GM19324 (cell line): Measurements from ENCODE around the gene NFATC2.

Source experiments
- ATAC-seq: cut with Tn5 transposase; IDR thresholded peaks from one replicate; pipeline ENCODE4 v1.9.1; 2021; ENCODE audit warnings: mild to moderate bottlenecking, moderate library complexity; ENCODE audit not compliant: unreplicated experiment, low FRiP score

Gene NFATC2

DNA sequence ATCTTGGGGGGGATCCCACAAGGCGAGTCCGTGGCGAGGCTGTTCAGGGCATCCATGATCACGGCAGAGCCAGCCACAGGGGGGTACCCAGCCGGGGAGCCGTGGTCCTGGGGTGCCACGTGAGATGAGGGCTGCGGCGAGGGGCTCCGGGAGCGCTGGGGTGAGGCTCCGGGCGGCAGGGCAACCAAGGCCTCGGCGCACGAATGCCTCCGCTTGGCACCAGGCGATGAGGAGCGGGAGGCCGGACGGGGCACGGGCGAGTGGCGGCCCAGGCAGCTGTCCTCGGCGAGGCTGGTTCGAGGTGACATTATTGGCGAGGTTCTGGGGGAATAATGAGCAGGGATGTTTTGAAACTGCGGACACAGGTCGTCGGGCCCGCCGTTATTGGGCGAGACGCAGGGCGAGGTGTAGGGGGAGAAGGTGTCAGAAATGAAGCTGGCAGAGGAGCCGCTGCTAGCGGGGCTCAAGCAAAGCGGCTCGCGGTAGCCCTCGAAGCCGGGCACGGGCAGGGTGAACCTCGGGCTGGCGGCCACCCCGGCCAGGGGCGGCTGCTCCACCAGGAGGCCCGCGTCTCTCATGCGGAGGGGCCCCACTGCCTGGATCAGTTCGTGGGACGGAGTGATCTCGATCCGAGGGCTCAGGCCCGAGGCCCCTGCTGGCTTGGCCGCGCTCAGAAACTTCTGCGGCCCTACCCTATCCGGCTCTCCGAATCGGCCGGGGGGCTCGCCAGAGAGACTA is 19.1 kb downstream of the NFATC2 start:
- ATAC-seq: no peak

DNA sequence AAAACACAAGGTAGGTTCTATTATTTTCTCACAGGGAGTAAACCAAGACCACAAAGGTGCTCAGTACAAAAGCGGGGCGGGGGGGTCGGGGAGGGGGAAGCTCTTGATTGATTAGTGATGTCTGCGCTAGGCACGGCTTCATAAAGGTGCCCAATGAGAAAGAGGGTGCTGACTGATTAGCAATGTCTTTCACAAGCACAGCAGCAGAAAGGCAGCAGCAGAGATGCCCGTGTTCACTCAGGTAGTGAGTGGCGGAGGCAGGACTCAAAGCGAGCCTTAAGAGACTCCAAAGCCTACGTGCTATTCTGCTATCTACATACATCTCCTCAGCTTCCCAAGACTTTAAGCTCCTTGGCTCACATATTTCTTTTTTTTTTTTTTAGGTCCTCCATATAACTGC is 20.3 kb downstream of the NFATC2 start:
- no peak for ATAC-seq

DNA sequence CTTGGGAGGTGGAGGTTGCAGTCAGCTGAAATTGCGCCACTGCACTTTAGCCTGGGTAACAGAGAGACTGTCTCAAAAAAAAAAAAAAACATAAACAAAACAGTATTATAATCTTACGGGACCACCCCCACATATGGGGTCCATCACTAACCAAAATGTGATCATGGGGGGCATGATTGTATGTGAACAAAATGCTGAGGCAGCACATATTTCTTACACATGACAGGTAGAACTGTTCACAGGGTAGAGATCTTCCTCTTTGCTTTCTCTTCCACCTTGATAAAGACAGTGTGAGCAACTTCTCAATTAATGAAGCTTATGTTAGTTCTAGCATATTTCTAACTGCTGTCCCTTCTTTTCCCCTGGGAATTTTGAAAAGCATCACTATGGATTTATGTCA is 24.7 kb downstream of the NFATC2 start:
- no peak for ATAC-seq

DNA sequence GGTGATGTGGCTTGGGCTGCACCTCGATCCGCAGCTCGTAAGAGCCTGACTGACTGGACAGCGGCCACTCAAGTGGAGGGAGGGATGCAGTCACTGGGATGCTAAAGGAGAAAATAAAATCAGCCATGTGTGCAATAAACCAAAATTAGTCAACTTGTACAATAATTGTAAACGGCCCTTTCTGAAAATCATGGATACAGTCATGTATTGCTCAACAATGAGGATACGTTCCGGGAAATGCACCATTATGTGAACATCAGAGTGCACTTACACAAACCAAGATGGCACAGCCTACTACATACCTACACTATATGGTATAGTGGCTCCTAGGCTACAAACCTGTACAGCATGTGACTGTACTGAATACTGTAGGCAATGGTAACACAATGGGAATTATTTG is 25.7 kb downstream of the NFATC2 start:
- ATAC-seq: no peak

DNA sequence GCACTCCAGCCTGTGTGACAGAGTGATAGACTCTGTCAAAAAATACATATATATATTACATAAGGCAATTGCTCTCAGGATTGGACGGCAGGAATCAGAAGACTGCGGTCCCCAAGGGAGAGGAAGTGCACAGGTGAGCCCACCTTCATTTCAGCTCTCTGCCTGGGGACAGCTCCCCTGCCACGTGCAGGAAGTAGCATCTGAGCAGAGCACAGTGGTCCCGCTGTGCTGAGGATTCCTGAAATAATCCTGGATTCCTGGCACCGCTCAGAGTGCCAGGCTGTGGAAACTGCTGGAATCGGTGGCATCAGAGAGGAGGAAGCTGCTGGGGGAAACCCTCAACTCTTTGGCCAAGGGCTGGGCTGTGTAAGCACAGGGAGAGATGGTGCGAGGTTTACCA is 27.7 kb downstream of the NFATC2 start:
- ATAC-seq: no peak

DNA sequence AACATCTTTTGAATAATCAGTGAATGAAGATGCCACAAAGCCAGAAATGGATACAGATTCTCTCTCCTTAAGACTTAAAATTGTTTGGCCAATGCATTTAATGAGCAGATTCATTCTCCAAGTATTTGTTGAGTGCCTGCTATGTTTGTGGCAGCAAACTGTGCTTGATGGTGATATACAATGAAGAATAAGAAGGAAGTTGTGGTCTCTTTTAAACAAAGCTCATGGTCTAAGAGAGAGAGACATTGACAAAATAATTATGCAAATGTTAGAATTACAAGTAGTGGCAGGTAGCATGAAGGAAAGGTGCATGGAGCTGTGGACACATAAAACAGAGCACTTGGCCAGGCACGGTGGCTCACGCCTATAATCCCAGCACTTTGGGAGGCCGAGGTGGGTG is 28.3 kb downstream of the NFATC2 start:
- no peak for ATAC-seq

DNA sequence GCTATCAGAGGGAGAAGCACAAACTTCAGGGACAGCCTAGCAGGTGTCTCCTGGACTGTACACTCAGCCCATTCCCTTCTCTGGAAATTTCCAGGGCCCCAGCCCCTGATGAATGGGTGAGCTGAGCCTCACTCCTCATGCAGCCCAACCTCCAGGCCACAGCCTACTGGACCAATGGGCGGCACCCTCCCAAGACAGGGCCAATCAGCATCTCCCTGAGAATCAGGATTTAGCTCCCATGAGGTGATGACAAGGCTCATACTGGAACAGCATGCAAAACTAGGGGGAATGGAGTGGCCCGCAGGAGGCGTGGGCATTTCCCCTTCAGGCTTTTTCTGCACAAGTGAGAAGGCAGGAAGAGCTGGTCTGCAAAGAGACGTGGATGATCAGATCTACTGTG is 29.0 kb downstream of the NFATC2 start:
- ATAC-seq: no peak

DNA sequence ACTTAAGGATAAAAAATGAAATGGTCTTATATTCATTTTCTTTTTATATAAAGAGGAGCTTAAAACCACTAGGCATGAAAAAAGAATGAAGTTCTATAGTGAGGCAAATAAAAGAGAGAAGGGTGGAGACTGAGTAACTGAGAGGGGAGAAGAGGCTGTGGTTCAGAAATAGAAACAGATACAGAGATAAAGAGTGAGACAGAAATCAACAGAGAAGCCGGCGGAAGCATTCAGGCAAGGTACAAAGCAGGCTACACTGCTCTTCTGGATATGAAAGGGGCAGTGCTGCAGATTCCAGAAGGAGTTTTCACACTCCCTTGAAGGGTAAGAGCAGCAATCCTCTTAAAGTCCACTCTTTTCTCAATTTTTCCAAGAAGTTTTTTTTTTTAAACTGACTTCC is 29.9 kb downstream of the NFATC2 start:
- ATAC-seq: no peak

DNA sequence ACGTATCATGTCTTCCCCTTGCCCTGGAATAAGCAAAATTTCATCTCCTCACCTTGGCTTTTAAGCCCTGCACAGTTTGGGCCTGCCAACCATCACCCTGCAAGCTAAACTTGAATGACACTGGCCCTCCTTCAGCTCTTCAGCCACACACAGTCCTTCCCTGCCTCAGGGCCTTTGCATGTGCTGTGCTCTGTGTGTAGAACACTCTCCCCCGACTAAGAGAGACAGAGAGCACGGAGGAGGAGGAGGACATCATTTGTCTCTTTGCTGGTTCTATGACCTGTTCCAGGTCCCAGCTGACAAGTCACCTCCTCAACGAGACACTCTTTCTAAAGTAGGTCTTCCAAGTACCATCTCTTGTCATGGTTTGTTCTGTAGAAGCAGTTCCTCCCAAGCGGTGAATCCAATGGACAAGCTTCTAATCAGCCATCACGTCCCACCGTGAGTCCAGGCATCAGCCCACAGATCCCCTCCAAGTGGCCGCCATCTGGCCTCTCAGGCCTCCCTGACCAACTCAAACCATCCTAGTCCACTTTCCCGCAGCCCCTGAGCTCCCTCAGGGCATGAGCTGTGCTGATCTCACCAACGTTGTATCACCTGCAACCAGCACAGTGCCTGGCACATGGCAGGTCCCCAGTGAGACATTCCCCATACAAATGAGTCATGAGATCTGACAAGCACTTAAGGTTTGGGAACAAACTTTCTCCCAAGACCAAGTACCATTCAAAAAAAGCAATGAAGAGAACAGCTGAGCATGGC is 30.5 kb downstream of the NFATC2 start:
- no peak for ATAC-seq

DNA sequence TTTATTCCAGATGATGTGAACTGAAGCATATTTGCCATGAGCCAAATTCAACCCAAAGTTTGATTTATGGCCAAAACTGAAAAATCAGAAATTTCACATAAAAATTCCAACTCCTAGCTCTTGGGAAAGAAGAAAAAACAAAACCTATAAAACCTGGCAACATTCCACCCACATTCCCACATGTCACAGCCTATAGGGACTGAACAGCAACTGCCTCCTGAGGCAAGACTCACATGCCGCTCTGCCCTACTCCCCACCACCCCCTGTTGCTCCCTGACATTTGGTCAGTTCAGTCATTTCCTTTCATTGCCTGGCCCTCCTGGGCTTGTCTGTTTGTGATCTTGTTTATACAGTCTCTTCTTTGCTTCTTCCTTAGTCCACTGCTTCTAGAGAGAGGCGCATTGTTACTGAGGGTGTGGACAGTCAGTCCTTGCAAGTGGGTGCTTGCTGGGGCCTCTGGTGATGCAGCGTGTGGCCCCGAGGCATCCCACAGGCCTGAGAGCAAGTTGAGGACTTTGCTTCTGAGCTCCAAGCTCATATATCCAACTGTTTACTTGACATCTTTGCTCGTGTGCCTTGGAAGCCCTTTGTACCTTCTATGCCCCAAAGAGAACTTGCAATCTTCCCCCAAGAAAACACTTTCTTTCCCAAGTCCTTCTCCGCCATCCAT is 31.4 kb downstream of the NFATC2 start:
- ATAC-seq: no peak

DNA sequence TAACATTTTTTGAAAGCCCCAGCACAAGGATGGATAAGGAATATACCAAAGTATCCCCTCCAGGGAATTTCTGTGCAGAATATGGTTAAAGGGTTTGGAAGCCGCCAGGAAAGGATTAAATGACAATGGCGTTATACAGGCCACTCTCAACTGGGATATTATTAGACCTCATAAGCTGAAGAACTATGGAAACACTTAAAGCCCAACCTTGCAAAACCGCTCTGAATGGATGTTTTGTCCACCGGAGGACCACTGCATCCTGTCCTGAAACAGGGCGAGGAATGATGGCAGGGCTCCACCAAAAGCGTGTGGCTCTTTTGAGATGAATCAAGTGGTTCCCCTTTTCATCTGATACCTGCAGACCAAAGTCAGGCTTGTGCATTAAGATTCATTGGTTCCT is 32.4 kb downstream of the NFATC2 start:
- no peak for ATAC-seq

DNA sequence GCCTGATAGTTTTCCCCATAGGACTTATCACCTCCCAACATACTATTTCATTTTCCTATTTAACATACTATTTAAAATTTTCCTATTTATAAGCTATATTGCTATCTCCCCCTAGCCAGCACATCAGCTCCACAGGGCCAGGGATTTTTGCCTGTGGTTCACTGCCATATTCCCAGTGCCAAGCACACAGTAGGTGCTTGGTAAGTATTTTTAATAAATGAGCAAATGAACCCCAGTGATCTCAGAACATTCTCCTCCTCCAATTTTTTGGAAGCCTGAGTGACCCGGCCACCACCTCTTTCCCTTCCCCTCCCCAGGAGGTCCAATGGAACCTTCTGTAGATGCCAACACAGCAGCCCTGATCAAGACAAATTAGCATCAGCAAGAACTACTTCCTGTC is 33.3 kb downstream of the NFATC2 start:
- no peak for ATAC-seq

DNA sequence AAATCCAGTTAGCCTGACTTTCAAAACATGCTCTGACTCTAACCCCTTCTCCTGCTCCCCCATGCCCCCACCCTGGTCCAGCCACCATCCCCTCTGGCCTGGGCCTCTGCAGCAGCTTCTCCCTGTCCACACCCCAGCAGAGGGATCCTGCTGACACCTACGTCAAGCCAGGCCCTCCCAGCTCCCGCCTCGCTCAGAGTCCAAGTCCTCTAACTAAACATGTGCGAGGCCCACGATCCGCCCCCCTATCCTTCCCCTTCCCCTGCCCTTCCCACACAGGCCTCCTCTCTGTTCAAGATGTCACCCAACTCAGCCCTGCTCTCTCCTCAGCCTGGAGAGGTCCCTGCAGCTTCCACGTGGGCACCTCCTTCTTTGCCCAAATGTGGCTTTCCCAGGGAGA is 33.7 kb downstream of the NFATC2 start:
- no peak for ATAC-seq

DNA sequence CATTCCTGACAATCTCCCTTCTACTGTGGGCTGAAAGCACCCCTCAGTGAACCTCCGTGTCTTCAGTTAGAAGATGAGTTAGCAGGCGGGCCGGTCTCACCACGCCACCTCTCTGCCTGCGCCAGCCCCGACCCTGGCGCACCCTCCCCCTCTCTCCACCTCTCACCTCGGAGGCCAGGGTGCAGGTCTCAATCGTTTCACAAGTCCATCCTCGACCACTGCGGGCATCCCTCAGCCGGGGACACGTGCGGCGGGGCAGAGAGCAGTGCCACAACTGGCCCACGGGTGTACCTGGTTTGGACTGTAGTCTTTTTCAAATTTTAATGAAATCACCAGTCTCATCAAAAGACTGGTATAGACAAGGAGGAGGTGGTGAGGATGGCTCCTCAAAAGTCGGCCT is 34.4 kb downstream of the NFATC2 start:
- no peak for ATAC-seq

DNA sequence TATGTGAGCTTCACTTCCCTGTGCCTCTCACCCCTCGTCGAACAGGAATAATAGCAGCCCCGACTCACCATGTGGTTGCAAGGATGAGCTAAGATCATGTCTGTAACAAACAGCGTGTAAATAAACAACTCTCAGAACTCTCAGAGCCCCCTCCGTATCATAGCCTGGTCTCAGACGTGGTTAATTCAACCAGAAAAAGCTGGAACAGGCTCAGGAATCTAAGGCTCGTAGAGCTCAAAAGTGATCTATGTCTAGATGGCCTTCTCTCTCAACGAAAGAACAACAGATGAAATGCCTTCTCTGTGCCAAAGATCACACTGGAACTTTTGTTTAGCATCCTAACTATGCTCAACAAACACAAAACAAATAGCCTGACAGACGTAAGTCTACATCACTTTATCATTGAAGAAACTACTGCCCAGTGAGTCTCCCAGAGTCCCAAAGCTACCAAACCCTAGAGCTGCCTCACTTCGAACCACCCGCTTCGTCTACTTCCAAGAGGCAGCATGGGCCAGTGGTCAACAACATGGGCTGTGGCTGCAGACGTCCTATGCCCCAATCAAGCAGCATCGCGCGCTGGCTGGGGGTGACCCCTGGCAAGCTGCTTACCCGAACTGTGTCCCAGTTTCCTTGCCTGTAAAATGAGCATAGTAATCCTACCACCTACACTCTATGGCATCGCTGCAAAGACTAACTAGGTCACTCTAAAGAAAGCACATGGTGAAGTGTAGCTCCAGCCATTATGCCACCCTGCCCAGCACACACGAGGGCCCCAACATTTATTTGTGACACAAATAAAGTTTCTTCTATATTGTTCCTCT is 35.1 kb downstream of the NFATC2 start:
- ATAC-seq: no peak

DNA sequence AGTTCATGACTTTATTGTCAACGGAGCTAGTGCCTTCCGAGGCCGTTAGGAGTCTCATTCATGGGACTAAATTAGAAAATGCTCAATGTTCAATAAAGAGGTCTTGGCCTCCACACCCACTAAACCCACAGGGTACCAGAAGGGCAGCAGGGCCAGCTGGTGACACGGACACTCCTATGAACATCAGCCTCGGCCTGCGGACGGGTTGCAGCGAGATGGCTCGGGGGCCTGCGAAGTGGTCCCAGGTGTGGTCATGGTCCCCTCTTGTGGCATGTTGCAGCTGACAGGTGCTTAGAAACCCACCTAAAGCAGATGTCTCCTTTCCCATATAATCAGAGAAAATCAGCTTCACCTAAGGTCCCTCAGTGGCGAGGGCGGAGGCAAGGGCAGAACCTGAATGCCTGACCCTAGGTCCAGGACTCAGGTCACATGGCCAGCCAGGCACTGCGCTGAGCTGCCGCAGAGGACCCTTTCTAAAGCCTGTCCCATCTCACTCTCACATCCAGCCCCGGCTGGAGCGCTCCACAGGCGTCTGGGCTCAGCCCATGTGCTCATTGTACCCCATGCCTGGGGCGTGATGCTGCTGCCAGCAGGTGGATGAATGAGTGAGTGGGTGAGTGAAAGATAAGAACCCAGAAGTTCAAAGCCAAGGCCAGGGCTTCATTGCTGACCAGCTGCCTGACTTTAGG is 35.8 kb downstream of the NFATC2 start:
- ATAC-seq: no peak

DNA sequence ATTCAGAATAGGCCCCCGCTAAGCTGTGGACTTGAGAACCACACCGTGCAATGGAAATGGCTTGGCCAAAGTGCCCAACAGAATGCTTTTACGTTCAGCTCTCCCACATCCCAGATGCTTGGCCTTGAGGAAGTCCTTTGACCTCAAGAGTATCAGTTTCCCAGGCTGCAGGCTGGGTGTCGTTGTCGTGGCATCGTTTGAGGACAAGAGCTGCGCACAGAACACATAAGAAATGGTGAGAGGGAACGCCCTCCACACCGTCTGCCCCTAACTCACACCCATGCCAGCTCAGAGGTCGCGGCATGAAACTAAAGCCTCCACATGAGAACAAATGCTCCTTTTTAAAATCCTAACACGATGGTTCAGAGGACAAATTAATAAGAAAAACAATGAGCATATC is 37.0 kb downstream of the NFATC2 start:
- ATAC-seq: no peak

DNA sequence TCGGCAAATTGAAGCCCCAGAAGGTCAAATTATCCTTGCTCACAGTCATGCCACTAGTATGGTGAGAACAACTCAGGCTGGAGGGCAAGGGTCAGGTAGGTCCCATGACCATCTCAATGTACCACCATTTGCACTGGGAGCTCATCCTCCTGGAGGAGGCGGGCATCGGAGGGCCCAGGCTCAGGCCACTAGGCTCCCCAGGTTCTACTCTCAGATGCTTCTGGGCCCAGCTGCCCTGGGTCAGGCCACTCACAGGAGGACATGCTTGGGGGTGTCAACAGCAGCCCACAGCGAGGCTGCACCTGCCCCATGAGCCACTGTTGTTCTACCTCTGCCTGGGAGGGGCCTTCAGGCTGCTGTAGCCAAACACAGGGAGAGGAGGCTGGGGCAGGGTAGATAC is 39.1 kb downstream of the NFATC2 start:
- no peak for ATAC-seq

DNA sequence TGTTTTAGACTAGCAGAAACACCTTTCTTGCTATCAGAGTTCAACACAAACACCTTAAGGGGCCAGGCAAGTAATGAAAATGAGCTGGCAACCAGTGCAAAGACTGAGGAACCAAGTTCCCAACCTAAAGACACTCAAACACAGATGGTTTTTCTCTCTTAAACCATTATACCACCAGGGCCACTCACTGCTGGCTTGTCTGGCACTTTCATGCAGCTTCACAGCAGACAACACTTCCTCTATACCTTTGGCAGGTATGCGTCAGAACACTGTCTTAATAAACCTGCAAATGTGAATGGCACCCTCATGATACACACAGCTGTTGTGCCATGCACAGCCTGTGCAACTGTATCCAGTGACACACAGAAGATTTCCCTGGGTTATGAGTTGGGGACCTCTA is 41.6 kb downstream of the NFATC2 start:
- ATAC-seq: no peak

DNA sequence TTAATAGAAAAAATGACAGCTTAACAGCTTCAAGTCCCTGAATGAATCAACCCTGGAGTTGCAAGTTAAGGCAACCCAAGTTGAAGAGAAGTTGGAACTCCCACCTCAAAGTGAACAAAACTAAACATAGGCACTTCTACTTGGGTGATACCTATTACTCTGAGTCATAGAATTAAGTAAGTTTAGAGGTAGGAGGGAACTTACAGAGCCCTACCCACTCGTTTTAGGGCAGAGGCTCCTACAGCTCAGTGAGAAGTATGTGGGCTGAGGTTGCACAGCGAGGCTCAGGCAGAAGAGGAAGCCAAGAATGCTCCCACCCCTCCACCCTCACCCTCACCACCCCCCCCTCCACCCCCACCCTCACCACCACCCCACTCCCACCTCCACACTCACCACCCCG is 42.2 kb downstream of the NFATC2 start:
- ATAC-seq: no peak
